NCI-H2196 (cell line): ENCODE results near the gene PRDM15.

Experiments
- DNase-seq: peaks from one replicate; lab custom pipeline; 2025; ENCODE audit not compliant: unreplicated experiment; lab: John Stamatoyannopoulos, UW

PRDM15 gene

DNA sequence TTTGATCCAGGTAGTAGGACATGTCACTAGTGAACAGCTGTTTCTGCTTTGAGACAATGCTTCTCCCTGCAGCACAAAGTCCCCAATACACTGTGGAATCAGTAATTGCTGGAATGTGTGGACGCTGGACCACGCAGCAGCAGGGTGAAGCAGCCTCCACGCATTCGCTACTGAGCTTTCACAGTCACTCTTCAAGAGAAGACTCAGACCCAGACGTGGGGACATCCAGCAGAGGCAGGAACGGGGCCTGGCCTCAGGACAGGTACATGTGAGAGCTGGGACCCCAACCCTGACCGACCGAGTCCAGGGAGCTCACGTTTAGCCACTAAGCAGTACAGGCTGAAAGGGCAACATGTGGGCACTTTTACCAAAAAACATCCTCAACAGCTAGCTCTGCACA is 34.1 kb upstream of the PRDM15 start:
- no peak for DNase-seq

GRCh38 chr21:41908829-41909228 is 29.7 kb upstream of the PRDM15 start:
- DNase-seq, result no peak

- no peak for DNase-seq
These were observed 28.5 kb upstream of the PRDM15 start for GRCh38 chr21:41907496-41908258.

DNA sequence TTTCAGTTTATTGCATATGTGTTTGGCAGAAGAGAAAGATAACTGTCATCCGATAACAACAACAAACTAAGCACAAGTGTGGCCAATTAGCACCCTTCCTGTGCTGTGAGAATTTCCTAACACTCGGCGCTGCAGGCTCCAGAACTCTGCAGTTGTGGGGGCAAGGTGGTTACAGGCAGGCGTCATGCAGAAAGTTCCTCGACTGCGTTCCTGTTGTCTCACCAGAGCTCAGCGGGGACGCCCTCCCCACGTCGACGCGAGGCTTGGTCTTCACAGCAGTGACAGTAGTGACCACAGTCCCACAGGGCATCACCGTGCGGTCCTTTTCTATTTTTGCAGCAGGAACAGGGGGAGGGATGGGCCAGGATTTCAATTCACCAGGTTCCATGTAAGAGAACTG is 27.6 kb upstream of the PRDM15 start:
- DNase-seq, result no peak

GRCh38 chr21:41903559-41904351 is 24.6 kb upstream of the PRDM15 start:
- no peak for DNase-seq

DNA sequence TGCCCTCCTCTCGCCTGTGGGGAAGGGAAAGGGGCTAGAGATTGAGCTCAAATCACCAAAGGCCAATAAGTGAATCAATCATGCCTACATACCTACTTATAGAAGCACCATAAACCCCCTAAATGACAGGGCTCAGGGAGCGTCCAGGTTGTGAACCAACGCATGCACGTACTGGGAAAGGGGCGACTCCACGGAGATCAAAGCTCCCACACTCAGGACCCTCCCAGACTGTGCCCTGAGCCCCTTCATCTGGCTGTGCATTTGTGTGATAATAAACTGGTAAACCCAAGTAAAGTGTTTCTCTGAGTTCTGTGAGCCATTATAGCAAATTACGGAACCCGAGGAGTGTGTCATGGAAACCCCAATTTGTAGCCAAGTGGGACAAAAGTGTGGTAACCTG is 23.8 kb upstream of the PRDM15 start:
- no peak for DNase-seq

- DNase-seq, result no peak
These were observed 22.6 kb upstream of the PRDM15 start for GRCh38 chr21:41901782-41902181.

- DNase-seq, result no peak
These were observed 22.0 kb upstream of the PRDM15 start for GRCh38 chr21:41901099-41901498.

DNA sequence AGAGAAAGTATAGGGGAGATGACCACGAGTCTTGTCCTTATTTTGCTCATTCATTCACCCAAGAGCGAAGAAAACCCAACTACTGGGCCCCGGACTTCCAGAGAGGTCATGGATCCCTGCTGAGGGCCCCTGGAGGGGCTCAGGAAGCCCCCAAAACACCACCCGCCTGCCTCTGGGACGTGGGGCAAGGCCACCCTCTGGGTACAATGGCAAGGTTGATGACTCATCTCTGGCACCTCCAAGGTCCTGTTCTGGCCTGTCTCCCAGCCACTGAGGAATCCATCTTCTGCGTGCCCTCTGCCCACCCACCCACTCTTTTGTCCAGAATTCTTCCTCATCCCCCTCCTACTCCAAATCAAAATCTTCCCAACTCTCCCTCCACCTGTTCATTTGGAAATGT is 21.3 kb upstream of the PRDM15 start:
- DNase-seq, result no peak

DNA sequence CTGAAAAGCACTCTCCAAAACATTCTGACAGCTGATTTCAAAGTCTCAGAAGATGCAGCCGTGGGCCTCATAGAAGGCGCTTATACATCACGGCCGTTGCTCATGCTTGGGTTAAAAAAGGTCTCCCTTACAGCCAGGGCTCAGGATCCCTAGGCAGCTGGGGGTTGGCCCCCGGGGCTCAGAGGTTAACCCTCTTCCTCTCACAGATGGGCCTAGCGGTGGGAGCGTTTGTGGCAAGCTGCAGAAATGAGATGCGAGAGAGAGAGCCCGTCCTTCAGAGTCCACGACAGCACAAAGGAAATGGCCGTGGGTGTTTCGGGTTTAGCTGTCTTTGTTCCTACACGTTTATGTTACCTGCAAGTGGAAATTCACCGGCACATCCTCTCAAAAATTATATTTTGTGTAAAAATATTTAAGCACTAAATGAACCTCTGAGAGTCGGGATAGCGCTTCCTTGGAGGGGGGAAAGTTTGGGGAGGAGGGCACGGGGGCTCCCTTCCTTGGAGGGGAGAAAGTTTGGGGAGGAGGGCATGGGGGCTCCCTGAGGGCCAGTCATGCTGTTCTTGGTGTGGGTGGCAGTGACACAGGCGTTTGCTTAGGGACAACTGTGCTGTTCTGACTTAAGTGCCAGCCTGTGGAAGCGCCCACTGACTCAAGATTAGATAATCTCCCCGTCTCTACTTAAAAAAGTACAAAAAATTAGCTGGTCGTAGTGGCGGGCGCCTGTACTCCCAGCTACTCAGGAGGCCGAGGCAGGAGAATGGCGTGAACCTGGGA is 20.5 kb upstream of the PRDM15 start:
- DNase-seq, result no peak

- no peak for DNase-seq
These were observed 19.9 kb upstream of the PRDM15 start for GRCh38 chr21:41898998-41899397.

DNA sequence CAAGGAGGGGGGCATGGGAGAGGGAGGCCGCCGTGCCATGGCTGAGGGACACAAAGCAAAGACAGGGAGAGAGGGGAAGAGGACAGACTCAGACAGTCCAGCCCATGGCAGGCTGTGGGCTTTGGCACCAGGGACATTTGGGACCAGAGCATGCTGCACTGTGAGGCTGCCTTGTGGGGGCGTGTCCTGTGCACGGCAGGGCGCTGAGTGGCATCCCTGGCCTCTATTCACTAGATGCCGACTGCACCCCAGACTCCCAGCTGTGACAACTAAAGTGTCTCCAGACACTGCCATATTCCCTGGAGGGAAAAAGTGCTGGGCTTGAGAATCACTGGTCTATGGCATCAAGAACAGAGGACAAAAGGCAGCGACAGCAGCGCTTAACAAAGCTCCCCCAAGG is 18.6 kb upstream of the PRDM15 start:
- DNase-seq, result no peak

GRCh38 chr21:41897047-41897669 is 18.0 kb upstream of the PRDM15 start:
- no peak for DNase-seq

GRCh38 chr21:41895643-41896493 is 16.7 kb upstream of the PRDM15 start:
- no peak for DNase-seq

DNA sequence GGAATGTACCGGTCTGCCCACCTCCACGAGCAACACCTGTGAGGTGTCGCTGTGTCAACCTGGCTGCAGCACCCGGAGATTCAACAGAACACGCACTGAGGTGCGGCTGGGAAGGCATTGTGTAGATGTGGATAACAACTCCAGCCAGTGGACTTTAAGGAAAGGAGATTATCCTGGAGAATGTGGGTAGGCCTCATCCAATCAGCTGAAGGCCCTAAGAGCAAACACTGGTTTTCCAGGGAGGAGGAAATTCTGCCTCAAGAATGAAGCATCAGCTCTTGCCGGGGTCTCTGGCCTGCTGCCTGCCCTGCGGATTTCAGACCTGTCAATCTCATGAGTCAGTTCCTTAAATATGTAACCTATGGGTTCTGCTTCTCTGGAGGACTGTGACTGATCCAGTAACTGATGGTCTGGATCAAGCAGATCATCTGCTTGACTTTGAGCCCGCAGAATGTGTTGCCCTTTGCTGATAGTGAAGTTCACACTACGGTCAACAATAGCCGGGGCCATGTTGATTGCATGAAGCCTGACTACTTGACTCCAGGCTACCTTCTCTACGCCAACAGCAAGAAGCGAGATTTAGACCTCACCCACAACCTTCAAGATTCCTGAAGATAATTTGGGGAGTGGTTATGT is 15.9 kb upstream of the PRDM15 start:
- DNase-seq, result no peak

DNA sequence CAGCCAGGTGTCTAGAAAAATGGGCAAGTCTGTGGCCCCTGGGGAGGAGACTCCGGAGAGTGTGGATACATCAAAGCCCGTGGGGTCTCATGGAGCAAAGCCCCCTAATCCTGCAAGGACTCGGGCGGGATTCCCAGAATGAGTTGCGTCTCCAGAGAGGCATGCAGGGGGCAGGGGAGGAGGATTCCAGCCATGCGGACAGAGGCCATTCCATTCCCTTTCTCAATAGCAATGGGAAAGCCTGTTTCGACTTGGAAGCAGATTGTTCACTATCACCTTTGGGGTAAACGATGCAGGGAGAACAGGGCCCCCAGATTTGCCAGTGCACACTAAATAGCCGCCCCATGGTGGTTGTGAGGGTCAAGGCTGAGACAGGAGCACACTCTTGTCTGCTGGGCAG is 15.4 kb upstream of the PRDM15 start:
- DNase-seq, result no peak

- DNase-seq, result no peak
These were observed 13.6 kb upstream of the PRDM15 start for GRCh38 chr21:41892726-41893125.

GRCh38 chr21:41891132-41891531 is 12.0 kb upstream of the PRDM15 start:
- DNase-seq, result no peak

- DNase-seq, result no peak
These were observed 11.2 kb upstream of the PRDM15 start for GRCh38 chr21:41890355-41890754.
